Femur (tissue), 1 donor: ENCODE measurements around the gene KCNG1.
"Not testable (repeated sequence)": the region's sequence is repeated elsewhere in the genome, so short reads cannot be mapped to it uniquely, and the experiment has no call there.

ENCODE experiments used
- DNase-seq: peaks from one replicate; pipeline ENCODE4 v3.0.0-alpha.2; 2017

Gene KCNG1

DNA sequence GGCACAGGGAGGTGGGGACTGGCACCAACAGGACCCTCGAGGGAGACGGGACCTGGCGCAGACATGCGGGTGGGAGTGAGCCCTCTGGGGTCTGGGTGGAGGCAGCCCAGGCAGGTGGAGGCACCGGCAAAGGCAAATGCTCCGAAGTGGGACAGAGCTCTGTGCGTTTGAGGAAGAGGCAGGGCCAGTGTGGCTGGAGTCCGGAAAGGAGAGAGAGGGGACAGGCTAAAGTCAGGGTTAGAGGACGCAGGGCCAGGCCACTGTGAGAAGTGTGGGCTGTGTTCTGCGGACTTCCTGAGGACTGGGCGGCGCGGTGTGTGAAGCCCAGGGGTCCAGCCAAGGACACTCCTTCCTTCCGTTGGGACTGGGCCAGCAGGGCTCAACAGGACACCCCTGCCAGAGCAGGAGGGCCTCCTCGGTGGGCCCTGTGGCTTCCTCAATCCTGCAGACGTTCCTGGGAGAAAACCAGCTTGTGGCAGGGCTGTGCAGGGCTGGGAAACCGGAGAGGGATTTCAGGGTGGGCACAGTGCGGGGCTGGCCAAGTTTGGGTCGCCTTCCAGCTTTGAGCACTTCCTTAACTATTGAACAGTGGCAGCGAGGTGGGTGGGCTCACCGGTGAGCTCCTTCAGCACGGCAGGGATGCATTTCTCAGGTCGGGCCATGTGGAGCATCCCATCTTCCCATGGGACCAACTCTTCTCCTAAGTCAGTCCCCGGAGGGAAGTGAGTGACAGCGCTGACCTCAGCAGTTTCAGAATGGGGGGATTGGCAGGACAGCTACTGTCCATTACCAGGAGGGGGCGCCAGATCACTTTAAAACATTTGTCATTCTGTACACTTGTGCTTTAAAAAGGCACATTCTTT, 41.8 kb downstream of the KCNG1 start:
- DNase-seq = peak; percentile 63

DNA sequence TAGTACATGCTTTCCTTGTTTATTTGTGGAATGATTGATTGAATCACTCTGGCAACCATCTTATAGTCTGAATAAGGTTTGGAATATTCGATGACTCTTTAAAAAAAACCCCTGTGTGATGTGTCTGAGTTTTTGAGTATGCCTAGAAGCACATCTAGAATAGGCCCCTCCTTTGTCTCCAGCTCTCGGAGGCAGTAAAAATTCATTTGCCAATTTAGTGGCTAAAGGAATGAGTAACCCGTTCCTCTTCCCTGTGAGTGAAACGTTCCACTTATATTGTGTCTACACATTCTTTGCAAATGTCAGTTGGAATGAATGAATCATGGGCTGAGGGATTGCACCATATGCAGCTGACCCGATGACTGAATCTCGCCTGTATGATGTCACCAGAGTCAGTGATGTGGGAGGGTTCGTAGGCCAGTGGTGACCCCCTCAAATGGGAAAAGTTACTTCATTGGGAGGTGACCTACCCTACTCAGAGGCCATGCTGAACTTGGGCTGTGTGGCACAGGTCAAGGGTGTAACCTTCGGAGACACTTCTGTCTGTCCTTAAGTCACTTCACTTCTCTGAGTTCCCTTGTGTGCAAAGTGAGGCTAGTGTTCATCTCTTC, 42.7 kb downstream of the KCNG1 start:
- no peak for DNase-seq

GRCh38 chr20:50978533-50978932, 44.4 kb downstream of the KCNG1 start:
- DNase-seq = not testable (repeated sequence)

DNA sequence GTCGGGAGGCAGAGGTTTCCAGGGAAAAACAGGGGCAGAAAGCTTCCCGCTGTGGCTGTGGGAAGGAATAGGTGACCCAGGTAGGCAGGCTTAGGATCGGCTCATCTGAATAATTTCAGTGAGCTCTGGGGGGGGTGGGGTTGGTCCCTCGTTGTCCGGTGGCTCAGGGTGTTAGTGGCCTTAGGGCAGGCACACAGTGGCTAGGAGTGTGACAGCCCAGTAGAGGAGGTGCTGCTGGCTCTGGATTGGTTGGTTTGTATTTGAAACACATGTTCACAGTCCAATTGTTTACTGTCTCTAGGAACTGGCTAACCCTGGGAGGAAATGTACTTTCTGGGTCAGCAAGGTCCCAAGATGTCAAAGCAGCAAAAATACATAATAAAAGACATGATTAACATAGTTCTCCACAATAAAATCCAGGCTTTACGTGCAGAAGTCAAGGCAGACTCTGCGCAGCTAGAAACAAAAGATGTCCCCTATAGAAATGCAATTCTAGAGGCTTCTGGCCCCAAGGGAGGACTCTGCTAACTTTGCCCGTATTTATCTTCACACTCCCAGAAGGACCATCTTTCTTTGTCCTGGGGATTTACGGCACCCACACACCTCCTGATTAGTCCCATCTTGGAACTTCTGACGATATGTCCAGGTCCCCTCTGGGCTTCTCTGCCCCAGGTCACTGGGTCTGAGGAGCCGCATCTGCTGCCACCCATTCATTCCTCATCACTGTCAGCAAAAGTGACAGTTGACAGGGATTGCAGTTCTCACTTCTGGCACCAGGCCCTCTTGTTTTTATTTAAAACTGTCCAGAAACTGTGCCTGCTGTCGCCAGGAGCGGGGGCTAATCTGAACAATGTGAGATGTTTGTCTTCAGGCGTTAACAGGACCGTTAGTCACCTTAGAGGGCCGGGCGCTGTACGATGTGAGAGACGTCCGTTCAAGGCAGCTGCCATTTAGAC, 45.6 kb downstream of the KCNG1 start:
- DNase-seq = no peak

DNA sequence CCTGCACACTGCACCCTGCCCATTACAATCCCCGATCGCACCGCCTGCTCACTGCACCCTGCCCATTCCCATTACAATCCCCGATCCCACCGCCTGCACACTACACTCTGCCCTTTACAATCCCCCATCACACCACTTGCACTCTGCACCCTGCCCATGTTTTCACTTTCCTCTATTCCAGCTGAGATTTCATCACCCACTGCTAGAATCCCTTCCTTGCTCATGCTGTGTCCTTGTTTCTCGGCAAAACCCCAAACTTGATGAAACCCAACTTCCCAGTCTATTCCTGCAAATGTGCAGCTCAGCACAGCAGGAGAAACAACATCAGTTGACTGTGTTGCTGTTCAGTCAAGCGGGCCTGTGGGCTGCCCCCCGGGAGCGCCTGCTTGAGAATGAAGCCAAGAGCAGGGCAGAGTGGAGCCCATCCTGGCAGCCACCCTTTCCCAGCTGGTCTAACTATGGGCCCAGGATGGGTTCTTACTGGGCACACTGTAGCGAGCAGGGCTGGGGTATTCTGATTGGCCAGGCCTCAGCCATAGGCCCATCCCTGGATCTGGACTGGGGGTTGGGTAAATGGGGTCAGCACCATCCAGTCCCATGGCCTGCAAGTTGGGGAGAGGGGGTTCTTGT, 47.1 kb downstream of the KCNG1 start:
- DNase-seq = no peak

DNA sequence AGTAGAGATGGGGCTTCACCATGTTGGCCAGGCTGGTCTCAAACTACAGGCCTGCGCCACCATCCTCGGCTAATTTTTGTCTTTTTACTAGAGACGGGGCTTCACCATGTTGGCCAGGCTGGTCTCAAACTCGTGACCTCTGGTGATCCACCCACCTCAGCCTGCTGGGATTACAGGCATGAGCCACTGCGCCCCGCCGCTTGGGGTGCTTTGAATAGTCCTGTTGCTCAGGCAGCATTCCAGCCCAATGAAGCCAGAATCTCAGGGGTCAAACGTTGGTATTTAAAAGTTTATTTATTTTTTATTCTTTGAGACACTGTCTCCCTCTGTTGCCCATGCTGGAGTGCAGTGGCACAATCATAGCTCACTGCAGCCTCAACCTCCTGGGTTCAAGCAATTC, 53.0 kb downstream of the KCNG1 start:
- DNase-seq = no peak

GRCh38 chr20:50969435-50969834, 53.5 kb downstream of the KCNG1 start:
- no peak for DNase-seq

GRCh38 chr20:50968289-50968688, 54.6 kb downstream of the KCNG1 start:
- no peak for DNase-seq

DNA sequence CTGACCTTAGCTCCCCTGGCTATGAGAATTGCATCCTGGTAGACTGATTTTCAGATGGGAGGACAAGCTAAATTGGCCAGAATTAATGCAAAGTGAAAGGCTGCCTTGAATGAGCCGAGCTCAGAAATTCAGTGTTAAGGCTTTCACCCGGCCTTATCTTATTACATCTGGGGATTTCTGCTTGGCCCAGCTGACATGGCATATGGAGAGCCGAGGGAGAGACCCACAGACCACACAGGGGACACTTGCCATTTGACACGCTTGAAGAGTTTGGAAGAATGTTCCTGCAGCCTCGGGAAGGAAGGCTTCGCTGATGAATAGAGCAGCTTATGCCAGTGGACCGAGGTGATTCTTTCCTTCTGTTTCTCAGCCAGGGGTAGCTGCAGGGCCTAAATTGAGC, 55.3 kb downstream of the KCNG1 start:
- DNase-seq = no peak

- DNase-seq = no peak
Measured at GRCh38 chr20:50959543-50960126, 63.3 kb downstream of the KCNG1 start.

- peak; percentile 95 for DNase-seq
Measured at GRCh38 chr20:50958615-50959542, 64.0 kb downstream of the KCNG1 start, which contains the start of gene MOCS3. Gene MOCS3, plus strand, starts transcription at chr20:50958818. Its CDS starts 25 bp downstream, at chr20:50958843.

- DNase-seq = peak; percentile 94
Measured at GRCh38 chr20:50957798-50958614, 64.9 kb downstream of the KCNG1 start, which contains the start of gene DPM1. Gene DPM1, minus strand, starts transcription at chr20:50958532. Its CDS starts 9 bp downstream, at chr20:50958523.

GRCh38 chr20:50957276-50957675, 65.6 kb downstream of the KCNG1 start:
- DNase-seq = no peak

DNA sequence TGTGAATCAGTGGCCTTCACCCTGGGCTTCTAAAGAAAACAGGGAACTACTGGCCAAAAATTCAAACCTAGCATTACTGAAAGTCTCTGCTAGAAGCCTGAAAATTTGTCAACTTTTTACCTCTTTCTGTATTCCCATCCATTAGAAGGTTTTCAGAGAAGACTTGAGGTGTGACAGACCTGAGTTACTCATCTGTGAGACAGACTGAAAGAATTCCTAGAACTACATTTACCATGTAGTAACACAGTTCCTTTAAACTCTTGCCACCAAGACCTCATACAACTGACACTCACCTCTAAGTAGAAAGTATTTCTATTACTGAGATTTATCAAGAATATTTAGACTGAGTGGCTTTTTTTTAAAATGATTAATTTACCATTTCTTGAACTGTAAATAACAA, 69.1 kb downstream of the KCNG1 start:
- no peak for DNase-seq
